Tibial nerve (tissue), 4 donors: ENCODE data around the gene MCF2L. TPM values are rescaled to one million over a fixed set of nuclear protein-coding genes. Genes with fewer than 3 reads are reported as not detected.

Experiments used
- DNase-seq, 2 donors: peaks; one replicate each; pipeline ENCODE4 v3.0.0-alpha.2; 2019; ENCODE audit warnings: low spot score in 2 of 2
- H3K27ac ChIP-seq, 4 donors: fragments of 200-600 bp; sonication (generic) in 3 of 4; one replicate each; pipeline ENCODE4 v1.5.1; 2017 to 2019; ENCODE audit warnings: mild to moderate bottlenecking in 1 of 4
- H3K27me3 ChIP-seq, 2 donors: fragments of 200-600 bp; sonication (generic) in 1 of 2; one replicate each; pipeline versions ENCODE4 v1.5.1 to v1.6.0; 2017 to 2019
- H3K36me3 ChIP-seq, 3 donors: fragments of 200-600 bp; sonication (generic); one replicate each; pipeline ENCODE4 v1.5.1; 2018 to 2019
- H3K4me1 ChIP-seq, 4 donors: fragments of 200-600 bp; sonication (generic) in 3 of 4; one replicate each; pipeline ENCODE4 v1.5.1; 2017 to 2019
- H3K4me3 ChIP-seq, 4 donors: fragments of 200-600 bp; sonication (generic) in 3 of 4; one replicate each; pipeline ENCODE4 v1.5.1; 2017 to 2019; ENCODE audit warnings: mild to moderate bottlenecking in 1 of 4, moderate library complexity in 1 of 4
- H3K9me3 ChIP-seq, 4 donors: fragments of 200-600 bp; sonication (generic) in 3 of 4; one replicate each; pipeline ENCODE4 v1.5.1; 2017 to 2019
- CTCF ChIP-seq, 5 experiments: fragments of 200-600 bp in 3 of 5; fragments of 450-650 bp in 2 of 5; sonication (generic) in 3 of 5; IDR thresholded peaks; one replicate each; pipeline ENCODE4 v1.5.1; 2016 to 2019; ENCODE audit warnings: antibody characterized with exemption in 5 of 5, mild to moderate bottlenecking in 3 of 5, moderate library complexity in 2 of 5
- EP300 ChIP-seq, 2 donors: sonication (generic); formaldehyde crosslinking; IDR thresholded peaks; one replicate each; pipeline ENCODE4 v1.6.1; 2017; ENCODE audit warnings: antibody characterized with exemption in 2 of 2, mild to moderate bottlenecking in 1 of 2
- POLR2A ChIP-seq, 2 donors: fragments of 450-650 bp; IDR thresholded peaks; one replicate each; pipeline ENCODE4 v1.6.1; 2017; ENCODE audit warnings: antibody characterized with exemption in 2 of 2, mild to moderate bottlenecking in 2 of 2, moderate library complexity in 2 of 2
- WGBS, 2 donors: methylation state at CpG; one replicate each; pipeline ENCODE4 v1.1.5; 2018; 5-methylcytosine and 5-hydroxymethylcytosine counted together
- total RNA-seq, 4 donors: library from RNA; depleted of rRNA; stranded (reverse); fragments of >200 nt; gene quantifications; one replicate each; pipeline ENCODE4 v1.1.0, GENCODE V29; 2016

Gene MCF2L
- total RNA-seq, 4 donors from 2014 or later: 30.1 to 82.6 (median 45.3) TPM

GRCh38 chr13:113074876-113075275, 105.9 kb downstream of the MCF2L start:
- H3K36me3 ChIP-seq: peaks cover 0 to 24% (median 0%) of the 10 kb centered on the region in 3 donors
- DNase-seq: no peak
- H3K27ac ChIP-seq: no peak overlapping the region
- no peak for TF ChIP-seq POLR2A (IDR thresholded peaks at IDR 0.05)
- TF ChIP-seq EP300 (IDR thresholded peaks at IDR 0.05): no peak
- no peak for TF ChIP-seq CTCF (IDR thresholded peaks at IDR 0.05)
- no peak overlapping the region for H3K4me3 ChIP-seq
- 91 to 92% methylated on average over 14 to 22 of the region's 22 CpGs for WGBS, 2 donors
- H3K9me3 ChIP-seq: peaks cover 0 to 10% (median 3%) of the 10 kb centered on the region in 4 donors
- no peaks in the 10 kb centered on the region for H3K4me1 ChIP-seq
- H3K27me3 ChIP-seq: no peaks in the 10 kb centered on the region

GRCh38 chr13:113075711-113076110, 106.7 kb downstream of the MCF2L start:
- no peak overlapping the region for H3K27ac ChIP-seq
- peaks cover 0 to 22% (median 0%) of the 10 kb centered on the region in 3 donors for H3K36me3 ChIP-seq
- no peaks in the 10 kb centered on the region for H3K27me3 ChIP-seq
- WGBS, 2 donors: 96 to 97% methylated on average over 17 of the region's 17 CpGs
- peaks cover 0 to 10% (median 3%) of the 10 kb centered on the region in 4 donors for H3K9me3 ChIP-seq
- no peak overlapping the region for H3K4me3 ChIP-seq
- TF ChIP-seq CTCF (IDR thresholded peaks at IDR 0.05): no peak
- no peak for DNase-seq
- H3K4me1 ChIP-seq: no peaks in the 10 kb centered on the region

DNA sequence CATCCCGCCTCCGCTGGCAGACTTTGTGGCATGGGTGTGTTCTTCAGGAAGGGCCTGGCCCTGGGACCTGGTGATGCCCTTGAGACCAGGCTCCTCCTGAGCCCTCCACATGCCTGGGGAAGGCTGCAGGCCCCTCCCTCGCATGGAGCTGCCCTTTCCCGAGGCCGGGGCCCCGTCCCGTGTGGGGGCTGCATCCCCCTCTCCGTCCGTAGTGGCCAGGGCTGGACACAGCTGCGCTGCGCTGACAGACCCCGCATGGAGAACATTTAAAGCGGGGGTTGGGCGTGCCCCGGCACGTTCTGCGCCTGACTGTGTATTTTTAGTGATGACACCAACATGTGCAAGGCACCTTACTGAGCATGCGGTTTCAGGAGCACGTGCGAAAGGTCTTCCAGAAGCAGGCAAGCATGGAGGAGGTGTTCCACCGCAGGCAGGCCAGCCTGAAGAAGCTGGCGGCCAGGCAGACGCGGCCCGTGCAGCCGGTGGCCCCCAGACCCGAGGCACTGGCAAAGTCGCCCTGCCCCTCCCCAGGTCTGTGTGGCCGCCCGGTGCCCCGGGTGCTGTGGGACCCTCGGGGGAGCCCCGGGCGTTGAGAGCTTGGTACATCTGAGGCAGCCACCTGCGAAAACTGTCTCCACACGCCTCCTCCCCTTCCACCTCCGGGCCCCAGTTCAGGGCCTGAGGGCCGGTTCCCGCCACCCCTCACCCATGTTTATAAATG, 107.8 kb downstream of the MCF2L start:
- WGBS, 2 donors: 90 to 92% methylated on average over 27 to 37 of the region's 39 CpGs
- no peak for DNase-seq
- Histone ChIP-seq H3K4me3 (no peak overlapping the region), H3K27ac (no peak overlapping the region), H3K27me3 (no peaks in the 10 kb centered on the region), H3K36me3 (peaks cover 0 to 22% (median 0%) of the 10 kb centered on the region in 3 donors), H3K4me1 (no peaks in the 10 kb centered on the region), H3K9me3 (peaks cover 0 to 8% (median 3%) of the 10 kb centered on the region in 4 donors)
- TF ChIP-seq POLR2A (IDR thresholded peaks at IDR 0.05) (no peak), CTCF (IDR thresholded peaks at IDR 0.05) (no peak), EP300 (IDR thresholded peaks at IDR 0.05) (no peak)

DNA sequence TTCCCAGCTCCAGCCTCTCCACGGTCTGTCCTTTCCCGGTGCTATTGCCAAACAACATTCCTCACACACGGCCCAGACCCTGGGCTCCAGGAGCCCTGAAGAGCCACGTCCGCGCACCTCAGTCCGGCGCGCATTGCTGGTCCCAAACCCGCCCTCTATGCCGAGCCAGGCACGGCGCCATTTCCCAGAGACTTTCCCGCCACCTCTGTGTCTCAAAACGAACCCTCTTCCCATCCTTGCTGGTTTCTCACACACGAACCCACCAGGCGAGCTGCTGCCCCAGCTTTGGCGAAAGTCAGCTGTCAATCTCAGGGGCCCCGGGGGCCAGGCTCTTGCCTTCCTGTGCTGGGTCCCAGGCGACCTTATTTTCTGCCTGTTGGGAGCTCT, 108.5 kb downstream of the MCF2L start:
- WGBS, 2 donors: 85 to 94% methylated on average over 13 to 20 of the region's 20 CpGs
- peaks cover 0 to 1% (median 0%) of the 10 kb centered on the region in 4 donors for H3K9me3 ChIP-seq
- TF ChIP-seq POLR2A (IDR thresholded peaks at IDR 0.05) (no peak), CTCF (IDR thresholded peaks at IDR 0.05) (no peak), EP300 (IDR thresholded peaks at IDR 0.05) (no peak)
- H3K4me3 ChIP-seq: no peak overlapping the region
- H3K4me1 ChIP-seq: no peaks in the 10 kb centered on the region
- DNase-seq: no peak
- H3K27me3 ChIP-seq: no peaks in the 10 kb centered on the region
- no peak overlapping the region for H3K27ac ChIP-seq
- H3K36me3 ChIP-seq: peaks cover 0 to 22% (median 0%) of the 10 kb centered on the region in 3 donors
